Peyer's patch (tissue), 4 donors: ENCODE results near the gene COL23A1.

Experiments
- CTCF ChIP-seq, 6 experiments: fragments of 450-650 bp in 4 of 6; fragments of 200-600 bp in 2 of 6; sonication (generic) in 1 of 6; IDR thresholded peaks; one replicate each; pipeline ENCODE4 v1.5.1; 2017 to 2019; ENCODE audit warnings: antibody characterized with exemption in 6 of 6, mild to moderate bottlenecking in 3 of 6, moderate library complexity in 1 of 6
- POLR2A ChIP-seq, 2 donors: fragments of 450-650 bp; IDR thresholded peaks; one replicate each; pipeline ENCODE4 v1.5.1; 2017; ENCODE audit warnings: antibody characterized with exemption in 2 of 2, mild to moderate bottlenecking in 2 of 2, moderate library complexity in 2 of 2

GRCh38 chr5:178269499-178269898 lies 320.7 kb downstream of the COL23A1 start:
- TF ChIP-seq CTCF (IDR thresholded peaks at IDR 0.05) (no peak), POLR2A (IDR thresholded peaks at IDR 0.05) (no peak)
